ENCODE data around the gene UBA3.

Gene UBA3

GRCh38 chr3:69082805-69083204 is 2.6 kb upstream of the UBA3 start:
- Histone ChIP-seq H3K27ac (replicated peaks) (no peak overlapping the region), H3K27me3 (ENCODE audit: insufficient read depth, poor library complexity, severe bottlenecking) (no peaks in the 10 kb centered on the region), H3K4me3 (replicated peaks; ENCODE audit: insufficient read depth, low read length) (no peak overlapping the region)
- DNase-seq (ENCODE audit: low read depth in 1 of 2, low spot score in 1 of 2) = peak in 1 of 2 experiments; percentile 74
- TF ChIP-seq CTCF (IDR thresholded peaks at IDR 0.05; ENCODE audit: insufficient read depth, low read length) (no peak), SPI1 (IDR thresholded peaks at IDR 0.05; ENCODE audit: borderline replicate concordance, low read depth) (peak; percentile 45; the same call in 1 of the 2 replicates)

GRCh38 chr3:69082361-69082760 is 2.2 kb upstream of the UBA3 start:
- TF ChIP-seq REST (IDR thresholded peaks at IDR 0.05; ENCODE audit: insufficient replicate concordance, low read depth) (no peak), SPI1 (IDR thresholded peaks at IDR 0.05; ENCODE audit: borderline replicate concordance, low read depth) (no peak), POLR2AphosphoS5 (IDR thresholded peaks at IDR 0.05; ENCODE audit: low read depth) (no peak), CTCF (IDR thresholded peaks at IDR 0.05; ENCODE audit: insufficient read depth, low read length) (no peak), GABPA (IDR thresholded peaks at IDR 0.05; ENCODE audit: low read depth) (no peak)
- DNase-seq (ENCODE audit: low read depth in 1 of 2, low spot score in 1 of 2) = no peak
- Histone ChIP-seq H3K27ac (replicated peaks) (no peak overlapping the region), H3K27me3 (ENCODE audit: insufficient read depth, poor library complexity, severe bottlenecking) (no peaks in the 10 kb centered on the region), H3K4me3 (replicated peaks; ENCODE audit: insufficient read depth, low read length) (no peak overlapping the region)

GRCh38 chr3:69081583-69082262 is 1.6 kb upstream of the UBA3 start:
- no peaks in the 10 kb centered on the region for H3K27me3 ChIP-seq (ENCODE audit: insufficient read depth, poor library complexity, severe bottlenecking)
- TF ChIP-seq SPI1 (IDR thresholded peaks at IDR 0.05; ENCODE audit: borderline replicate concordance, low read depth) = no peak
- TF ChIP-seq REST (IDR thresholded peaks at IDR 0.05; ENCODE audit: insufficient replicate concordance, low read depth) = no peak
- TF ChIP-seq GABPA (IDR thresholded peaks at IDR 0.05; ENCODE audit: low read depth) = no peak
- no peak for TF ChIP-seq POLR2AphosphoS5 (IDR thresholded peaks at IDR 0.05; ENCODE audit: low read depth)
- TF ChIP-seq CTCF (IDR thresholded peaks at IDR 0.05; ENCODE audit: insufficient read depth, low read length) = no peak
- H3K27ac ChIP-seq (replicated peaks) = no peak overlapping the region
- H3K4me3 ChIP-seq (replicated peaks; ENCODE audit: insufficient read depth, low read length) = no peak overlapping the region
- DNase-seq (ENCODE audit: low read depth in 1 of 2, low spot score in 1 of 2) = no peak
